Lung microvascular endothelial cell (primary cell): ENCODE results near the gene RPE65. TPM values are rescaled to one million over a fixed set of nuclear protein-coding genes. Genes with fewer than 3 reads are reported as not detected.
"Not testable (repeated sequence)": the region's sequence is repeated elsewhere in the genome, so short reads cannot be mapped to it uniquely, and the experiment has no call there.

Experiments used
- DNase-seq, 2 donors: peaks; one replicate each; pipeline versions ENCODE4 v3.0.0 to v3.0.0-alpha.2; 2010; ENCODE audit warnings: low read depth in 2 of 2
- total RNA-seq: library from RNA; depleted of rRNA; stranded (reverse); fragments of >200 nt; gene quantifications from 2 replicates; pipeline ENCODE4 v1.2.1, GENCODE V29; 2014

Gene RPE65
- not detected in 2 replicates for total RNA-seq

DNA sequence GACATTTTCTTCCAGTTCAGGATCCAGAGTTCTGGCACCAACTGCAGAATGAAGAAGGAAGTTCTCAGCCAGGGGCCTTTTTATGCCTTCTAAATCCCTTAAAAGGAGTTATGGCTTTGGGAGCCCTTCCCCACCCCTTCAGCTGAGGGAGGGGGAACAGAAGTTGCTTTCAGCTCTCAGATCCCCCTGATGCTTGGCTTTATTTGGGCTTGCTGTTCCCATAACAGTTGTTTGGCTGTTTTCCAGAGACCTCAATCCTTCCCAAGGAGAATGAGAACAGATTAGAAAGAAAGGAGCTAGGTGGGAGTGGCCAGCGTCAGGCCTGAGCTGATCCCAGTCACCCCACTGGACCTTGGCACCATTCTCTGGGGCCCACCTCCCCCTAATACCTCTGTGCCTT, at the start of gene RPE65:
TSS of gene RPE65 (minus strand) at position 54 of the 400 bp plus-strand sequence. CDS start at position 5, 49 bp downstream.
- no peak for DNase-seq

DNA sequence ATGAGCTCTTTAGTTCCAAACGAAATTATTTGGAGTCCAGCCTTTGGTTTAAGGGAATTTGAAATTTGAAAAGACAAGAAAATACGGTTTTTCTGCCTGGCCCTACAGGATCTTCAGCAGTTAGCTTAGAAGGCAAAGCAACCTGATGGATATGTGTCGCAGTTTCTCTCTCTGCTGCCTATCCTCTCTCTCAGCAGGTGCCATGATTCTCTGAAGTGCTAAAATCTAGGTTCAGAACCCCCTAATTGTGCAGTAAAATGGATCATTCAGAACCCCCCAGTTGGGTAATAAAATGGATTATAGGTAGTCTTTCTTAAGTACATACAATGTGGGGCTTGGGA, 47.6 kb upstream of the RPE65 start:
- DNase-seq = no peak

DNA sequence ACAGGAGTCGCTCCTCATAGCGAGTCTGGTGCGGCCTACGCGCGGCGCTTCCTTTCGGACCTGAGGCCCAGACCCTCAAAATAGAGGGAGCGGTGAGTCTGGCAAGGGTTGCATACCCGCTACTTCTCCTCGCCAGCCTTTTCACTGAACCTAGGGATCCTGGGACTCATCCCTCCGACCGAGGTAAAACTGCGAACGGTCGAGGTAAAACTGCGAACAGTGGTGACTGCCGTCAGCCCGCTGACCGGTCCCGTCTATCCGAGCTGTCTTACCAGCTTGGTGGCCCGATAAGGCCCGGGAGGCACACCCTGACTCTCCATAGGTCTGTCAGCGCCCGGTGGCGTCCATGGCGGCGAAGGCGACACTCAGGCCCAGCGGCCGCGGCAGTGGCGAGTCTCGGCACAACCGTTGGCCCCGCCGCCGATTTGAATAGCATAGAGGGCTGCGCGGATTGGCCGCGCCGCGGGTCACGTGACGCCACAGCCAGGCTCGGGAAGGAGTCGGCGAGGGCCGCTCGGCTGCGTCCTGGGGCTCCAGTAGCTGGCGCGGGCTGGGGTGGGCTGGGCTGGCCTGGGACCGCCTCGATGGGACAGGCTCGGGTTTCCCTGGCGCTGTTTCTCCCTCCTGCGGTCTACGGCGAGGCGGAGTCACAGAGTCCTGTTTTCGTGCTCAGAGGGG, 47.1 kb upstream of the RPE65 start, which contains the start of gene DEPDC1:
TSS of gene DEPDC1 (minus strand) at position 403 of the 678 bp plus-strand sequence. CDS start at position 320, 83 bp downstream.
- peak; percentile 95 to 96 for DNase-seq

DNA sequence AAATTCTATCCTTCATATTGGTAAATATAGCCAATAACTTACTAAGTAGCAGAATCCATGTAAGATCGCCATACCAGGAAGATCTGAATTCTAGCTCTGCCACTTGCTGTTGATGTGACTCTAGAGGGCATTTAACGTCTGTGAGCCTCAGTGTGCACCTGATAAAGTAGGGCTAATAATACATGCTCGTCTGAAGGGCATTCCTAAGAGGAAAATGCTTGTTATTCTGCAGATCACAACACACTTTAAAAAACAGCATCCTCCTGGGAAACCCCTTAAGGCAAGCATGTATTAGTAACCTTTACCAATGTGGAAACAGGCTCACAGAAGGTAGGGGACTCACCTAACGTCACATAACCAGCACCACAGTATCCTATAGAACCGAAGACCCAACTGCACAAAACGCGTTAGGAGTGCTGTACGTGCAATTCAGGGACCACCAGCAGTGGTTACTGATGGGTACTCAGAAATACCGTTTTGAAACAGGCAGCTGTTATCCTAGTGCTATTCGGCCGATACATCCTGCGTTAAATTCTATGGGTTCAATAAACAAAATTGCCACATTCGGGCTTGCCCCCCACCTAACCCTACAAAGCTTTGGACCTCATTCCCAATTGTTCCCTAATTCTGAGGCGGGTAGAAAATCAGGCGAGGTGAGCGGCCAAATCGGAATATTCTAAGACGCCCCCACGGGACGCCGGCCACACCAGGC, 46.4 kb upstream of the RPE65 start:
- peak; percentile 12 for DNase-seq

DNA sequence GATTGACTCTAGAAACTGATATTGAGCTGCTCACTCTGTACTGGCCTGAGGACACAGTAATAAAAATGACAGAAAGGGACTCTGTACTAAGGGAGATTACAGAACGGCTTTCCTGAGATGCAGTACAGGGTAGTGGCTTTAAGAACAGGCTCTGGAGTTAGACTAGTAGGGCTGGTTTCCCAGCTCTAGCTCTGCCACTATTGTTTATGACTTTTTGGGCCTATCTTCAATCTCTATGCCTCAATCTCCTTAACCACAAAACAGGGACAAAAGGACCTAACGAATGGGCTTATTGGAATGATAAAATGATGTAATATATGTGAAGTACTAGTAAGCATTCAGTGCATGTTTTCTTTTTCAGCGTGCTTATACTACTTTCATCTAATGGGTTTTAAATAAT, 45.8 kb upstream of the RPE65 start:
- no peak for DNase-seq

DNA sequence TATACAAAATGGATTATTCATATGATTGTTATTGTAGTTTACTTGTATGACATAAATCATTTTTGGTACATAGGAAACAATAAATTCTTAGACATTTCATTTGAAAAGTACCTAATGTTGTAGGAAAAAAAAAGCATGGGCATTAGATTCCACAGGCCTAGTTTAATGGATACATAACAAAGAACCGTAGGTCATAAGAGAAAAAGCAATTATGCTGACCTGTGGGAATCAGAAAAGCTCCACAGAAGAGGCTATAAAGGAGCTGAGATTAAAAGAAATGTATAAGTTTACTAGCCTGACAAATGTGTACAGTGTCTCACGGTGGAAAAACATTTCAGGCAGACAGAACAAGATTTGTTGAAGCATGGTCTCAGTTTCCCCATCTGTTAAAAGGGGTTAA, 43.4 kb upstream of the RPE65 start:
- no peak for DNase-seq

DNA sequence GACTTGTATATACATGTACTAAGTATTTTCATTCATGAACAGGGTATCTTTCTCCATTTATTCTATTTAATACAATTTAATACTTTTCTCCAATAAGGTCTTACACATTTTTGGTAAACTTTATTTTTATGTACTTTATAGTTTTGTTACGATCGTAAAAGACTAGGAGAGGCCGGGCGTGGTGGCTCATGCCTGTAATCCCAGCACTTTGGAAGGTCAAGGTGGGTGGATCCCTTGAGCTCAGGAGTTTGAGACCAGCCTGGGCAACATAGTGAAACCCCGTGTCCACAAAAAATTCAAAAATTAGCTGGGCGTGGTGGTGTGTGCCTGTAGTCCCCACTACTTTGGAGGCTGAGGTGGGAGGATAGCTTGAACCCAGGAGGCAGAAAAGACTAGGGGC, 42.5 kb upstream of the RPE65 start:
- not testable (repeated sequence) for DNase-seq

DNA sequence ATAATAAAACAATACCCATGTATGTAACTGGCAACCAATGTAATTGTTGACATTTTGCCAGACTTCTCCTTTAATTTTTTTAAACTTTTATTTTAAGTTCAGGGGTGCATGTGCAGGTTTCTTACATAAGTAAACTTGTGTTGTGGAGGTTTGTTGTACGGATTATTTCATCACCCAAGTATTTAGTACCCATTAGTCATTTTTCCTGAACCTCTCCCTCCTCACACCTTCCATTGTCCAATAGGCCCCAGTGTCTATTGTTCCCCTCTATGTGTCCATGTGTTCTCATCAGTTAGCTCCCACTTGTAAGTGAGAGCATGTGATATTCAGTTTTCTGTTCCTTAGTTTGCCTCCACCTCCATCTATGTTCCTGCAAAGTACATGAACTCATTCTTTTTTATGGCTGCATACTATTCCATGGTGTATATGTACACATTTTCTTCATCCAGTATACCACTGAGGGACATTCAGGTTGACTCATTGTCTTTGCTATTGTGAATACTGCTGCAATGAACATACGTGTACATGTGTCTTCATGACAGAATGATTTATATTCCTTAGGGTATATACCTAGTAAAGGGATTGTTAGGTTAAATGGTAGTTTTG, 40.4 kb upstream of the RPE65 start:
- DNase-seq = peak in 1 of 2 donors; percentile 57

DNA sequence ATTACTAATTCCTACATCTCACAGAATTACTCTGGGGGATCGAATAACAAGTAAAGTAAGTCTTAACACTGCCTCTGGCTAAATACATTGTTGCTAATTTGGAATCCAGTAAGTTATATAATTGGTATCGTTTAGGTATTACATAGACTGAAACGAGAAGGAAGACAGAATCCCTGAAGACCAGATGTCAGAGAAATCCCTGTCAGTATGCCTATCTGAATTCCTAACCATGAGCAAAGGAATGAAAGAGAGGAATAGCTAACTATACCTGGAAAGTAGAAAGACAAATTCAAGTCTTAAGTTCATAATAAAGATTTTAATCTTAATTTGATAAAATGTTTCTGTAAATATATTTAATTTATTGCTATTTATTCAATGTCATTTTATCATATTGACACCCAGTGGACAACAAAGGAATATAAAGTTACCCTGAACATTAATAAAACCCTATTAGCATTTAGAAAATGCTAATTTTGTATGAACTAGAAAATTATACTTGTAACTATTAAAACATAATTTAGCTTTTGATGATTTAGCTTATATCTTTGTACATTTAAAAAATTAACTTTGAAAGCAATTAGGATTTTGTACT, 35.8 kb upstream of the RPE65 start:
- DNase-seq = no peak

DNA sequence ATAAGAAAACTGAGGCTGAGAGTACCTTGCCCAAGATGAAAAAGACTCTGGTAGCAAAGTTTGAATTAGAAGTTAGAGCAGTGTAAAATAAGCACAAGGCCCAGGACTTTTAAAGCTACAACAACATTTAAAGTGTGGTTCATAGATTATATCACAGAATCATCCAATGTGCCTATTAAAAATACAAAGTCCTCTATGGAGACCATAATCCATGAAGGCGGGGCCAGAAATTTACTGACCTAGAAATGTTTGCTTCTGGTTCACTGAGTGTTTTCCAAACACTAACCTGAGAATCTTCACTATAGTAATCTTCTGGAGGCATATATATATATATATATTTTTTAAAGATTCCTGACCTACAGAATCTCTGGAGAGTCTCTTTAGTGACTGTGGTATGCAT, 34.9 kb upstream of the RPE65 start:
- no peak for DNase-seq

DNA sequence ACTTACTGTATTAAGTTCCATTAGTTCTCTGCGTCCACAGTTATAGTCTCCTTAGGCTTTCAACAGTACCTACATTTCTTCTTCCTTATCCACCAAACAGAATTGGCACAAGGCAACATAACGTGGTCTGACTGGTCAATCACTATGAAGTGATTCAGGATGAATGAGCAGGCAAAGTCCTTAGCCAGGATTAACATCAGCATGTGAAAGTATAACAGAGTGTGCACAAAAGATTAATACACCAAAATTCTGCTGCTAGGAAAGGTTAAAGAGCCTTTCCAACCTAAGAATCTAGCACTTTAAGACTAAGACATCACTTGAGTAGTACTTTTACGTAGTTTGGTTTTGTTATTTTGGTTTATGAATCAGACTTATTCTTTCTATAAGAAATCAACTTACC, 31.3 kb upstream of the RPE65 start:
- no peak for DNase-seq

DNA sequence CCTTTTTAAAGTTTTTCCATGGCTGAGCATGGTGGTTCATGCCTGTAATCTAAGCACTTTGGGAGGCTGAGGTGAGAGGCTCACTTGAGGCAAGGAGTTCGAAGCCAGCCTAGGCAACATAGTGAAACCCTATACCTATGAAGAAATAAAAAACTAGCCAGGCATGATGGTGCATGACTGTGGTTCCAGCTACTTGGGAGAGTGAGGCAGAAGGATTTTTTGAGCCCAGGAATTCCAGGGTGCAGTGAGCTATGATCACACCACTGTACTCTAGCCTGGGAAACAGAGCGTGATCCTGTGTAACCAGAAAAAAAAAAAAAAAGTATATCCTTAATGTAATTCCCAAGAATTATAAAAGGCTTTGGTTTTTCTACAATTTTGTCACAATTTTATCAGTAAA, 29.7 kb upstream of the RPE65 start:
- no peak for DNase-seq

DNA sequence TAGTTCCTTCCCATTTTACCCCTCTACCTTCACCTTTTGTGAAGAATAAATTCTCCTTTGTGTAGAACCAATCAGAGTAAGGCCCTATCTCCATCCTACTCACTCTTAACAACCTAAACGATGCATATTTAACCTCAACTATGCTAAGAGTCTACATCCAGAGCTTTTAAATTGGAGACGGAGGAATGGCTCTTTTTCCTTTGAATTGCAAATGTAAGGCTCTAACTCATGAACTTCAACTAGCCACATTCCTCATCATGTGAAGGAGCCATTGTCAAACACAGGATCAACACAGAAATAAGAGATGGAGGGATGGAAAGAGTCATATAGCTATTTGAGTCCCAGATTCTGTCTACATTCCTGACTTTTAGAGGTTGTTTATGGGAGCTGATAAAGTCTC, 28.9 kb upstream of the RPE65 start:
- DNase-seq = no peak

DNA sequence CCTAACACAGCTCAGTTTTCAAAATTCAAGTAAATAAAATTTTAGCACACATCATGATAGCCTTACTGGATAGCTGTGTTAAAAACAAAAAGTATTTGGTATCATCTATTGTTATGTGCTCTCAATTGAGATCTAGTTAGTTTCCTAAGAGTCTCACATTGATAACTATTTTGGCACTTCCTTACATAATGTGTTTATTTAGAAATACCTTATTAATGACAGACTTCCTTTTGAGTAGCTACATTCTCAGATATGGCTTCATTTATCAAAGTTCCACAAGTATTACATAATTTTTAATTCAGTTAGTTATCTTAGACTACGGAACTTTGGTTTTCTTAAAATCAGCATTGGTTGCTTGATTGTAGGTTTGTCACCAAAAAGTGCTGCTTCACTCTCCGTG, 26.9 kb upstream of the RPE65 start:
- DNase-seq = peak in 1 of 2 donors; percentile 32

DNA sequence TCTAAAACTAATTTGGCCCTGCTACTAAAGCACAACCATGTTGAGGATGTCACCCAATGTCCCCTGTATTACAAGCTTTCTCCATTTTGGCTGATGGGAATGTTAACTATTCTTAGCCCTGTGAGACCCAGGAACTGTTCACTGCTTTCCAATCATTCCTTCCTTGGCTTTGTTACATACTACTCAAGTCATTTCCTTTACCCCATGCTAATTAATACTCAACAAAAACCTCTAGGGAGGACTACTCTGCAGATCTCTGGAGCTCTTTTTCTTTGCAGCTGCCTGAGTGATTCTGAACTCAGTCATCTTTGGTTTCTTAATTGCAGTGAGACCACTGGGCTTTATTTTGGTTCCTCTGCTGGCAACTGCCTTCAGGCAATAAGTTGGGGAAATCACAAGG, 23.3 kb upstream of the RPE65 start:
- DNase-seq = no peak

DNA sequence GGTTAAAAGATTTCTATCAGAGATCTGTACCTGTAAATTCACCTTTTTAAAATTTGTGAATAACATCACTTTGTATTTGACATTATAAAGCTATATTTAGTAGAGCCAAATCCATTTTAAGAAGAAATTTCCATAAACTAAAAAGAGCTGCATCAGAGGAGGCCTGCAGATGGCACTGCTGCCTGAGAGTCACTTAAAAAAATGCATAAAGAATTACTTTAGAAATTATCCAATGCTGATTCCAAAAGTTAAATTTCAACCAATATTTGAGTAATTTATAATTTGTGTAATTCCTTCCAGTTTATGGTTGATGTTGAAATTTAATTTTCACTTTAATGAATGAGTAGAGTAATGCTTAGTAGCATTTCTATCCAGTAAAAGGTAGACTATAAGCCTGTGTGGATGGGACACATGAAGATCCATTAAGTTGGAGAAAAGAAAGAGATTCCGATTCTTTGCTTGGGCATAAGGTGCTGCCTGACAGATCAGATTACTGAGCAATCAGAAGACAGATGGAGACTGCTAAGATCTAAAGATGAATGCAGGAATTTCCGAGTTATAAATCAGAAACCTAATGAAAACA, 20.7 kb upstream of the RPE65 start:
- peak; percentile 48 to 56 for DNase-seq

DNA sequence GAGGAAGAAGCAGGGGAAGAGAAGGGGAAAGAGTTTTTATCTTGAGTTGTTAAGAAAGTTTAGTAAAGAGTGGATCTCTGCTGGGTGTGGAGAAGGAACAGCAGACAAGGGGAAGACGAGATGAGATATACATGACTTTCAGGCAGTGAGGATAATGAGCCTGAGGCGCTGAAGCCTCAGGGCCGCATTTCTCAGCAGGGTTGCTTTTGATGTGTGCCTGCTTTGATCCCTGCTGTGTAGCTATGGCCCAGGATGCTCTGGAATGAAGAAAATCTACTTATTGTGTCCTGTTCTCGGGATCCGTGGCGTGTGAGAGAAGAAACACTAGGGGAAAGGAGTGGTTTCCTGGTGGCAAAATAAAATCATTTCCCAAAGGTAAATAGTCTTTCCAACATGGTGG, 15.1 kb upstream of the RPE65 start:
- no peak for DNase-seq

DNA sequence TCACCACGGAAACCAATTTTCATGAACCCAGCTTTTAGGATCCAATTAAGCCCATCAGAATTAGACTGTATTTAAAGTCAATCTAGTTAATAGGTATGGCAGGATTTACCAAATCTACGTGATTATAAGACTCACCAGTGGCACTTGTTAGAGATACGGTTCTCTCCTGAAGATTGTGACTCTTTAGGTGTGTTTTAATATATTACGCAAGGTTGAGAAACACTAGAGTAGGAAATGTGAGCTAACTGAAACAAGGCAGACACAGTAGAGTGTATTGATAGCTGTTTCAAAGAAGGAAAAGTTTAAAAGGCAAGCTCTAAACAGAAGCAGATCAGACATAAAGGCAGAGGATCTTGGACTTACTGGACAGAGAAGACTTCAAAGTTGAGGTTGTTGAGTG, 11.2 kb upstream of the RPE65 start:
- DNase-seq = no peak

DNA sequence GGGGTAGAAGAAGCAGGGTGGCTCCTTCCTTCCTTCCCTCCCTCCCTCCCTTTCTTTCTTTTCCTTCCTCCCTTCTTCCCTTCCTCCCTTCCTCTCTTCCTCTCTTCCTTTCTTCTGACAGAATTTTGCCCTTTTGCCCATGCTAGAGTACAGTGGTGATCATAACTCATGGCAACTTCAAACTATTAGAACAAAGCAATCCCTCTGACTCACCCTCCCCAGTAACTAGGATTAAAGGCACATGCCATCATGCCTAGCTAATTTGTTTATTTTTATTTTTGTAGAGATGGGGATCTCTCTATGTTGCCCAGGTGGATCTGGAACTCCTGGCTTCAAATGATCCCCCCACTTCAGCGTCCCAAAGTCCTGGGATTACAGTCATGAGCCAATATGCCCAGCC, 10.0 kb upstream of the RPE65 start:
- peak in 1 of 2 donors; percentile 3 for DNase-seq

DNA sequence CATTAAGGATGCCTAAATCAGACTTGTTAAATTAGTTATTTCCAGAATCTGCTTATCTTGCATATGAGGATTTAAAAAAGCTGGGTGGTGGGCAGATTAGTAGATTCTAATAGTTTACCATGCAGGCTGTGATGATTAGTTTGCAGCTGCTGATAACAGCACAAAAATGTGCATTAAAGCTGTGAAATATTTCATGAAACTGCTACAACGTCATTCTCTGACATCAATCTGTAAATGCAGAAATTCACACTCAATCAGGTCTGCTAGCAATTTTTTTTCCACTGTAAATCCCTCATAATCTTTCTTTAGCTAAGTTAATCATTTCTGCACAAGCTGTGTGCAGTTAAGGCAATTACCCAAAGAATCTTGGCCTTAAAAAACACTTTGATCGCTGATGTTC, 9.3 kb upstream of the RPE65 start:
- no peak for DNase-seq

DNA sequence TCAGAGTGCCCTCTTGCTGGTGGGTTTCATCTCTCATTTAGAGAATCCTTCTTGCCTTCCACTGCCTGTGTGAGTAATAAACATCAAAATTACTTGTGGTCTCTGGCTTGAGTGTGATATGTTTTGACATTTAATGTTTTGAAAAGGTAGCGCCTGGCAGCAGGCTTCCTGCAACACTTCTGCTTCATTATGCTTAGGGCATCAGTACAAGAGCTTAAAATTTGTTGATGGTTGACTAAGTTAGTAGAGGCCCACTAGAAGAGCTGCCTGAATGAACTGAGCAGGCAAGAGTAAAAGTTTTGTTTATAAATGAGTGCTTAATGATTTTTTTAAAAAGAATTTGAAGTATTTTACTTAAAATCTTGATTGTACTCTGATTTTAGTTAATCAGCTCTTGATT, 6.4 kb upstream of the RPE65 start:
- no peak for DNase-seq

DNA sequence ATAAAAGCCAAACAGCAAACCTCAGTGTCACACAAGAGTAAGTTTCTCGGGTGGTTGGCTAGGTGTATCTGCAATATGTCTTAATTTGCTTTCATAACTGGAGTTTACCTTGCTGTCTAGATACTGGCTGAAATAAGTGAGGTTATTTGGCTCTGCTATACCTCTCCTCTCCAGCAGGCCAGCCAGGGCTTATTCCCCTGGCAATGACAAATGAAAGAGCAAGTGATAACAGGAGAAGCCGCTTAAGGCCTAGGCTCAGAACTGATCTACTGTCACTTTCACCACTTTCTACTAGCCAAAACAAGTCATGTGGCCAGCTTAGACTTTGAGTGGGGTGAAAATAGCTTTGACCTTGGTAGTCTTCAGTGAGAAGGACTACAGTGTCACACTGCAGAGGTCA, 4.8 kb upstream of the RPE65 start:
- no peak for DNase-seq
